Activated CD8-positive, alpha-beta T cell treated with anti-CD3 and anti-CD28 coated beads for 36 hours (primary cell): ENCODE measurements around the gene ADAMTSL5. TPM values are rescaled to one million over a fixed set of nuclear protein-coding genes. Genes with fewer than 3 reads are reported as not detected.

Experiments
- ATAC-seq: fragments of 200-7000 bp; cut with Tn5 transposase; one replicate; pipeline ENCODE4 v1.10.0; 2021; ENCODE audit warnings: mild to moderate bottlenecking, moderate library complexity
- CTCF ChIA-PET: fragments of 350-600 bp; sonication (Branson Sonifier 250); formaldehyde crosslinking; loops from one replicate; lab custom pipeline; 2021; ENCODE audit warnings: antibody characterized with exemption; lab: Charles Lee
- POLR2A ChIA-PET: fragments of 350-600 bp; sonication (Branson Sonifier 250); formaldehyde crosslinking; loops from one replicate; lab custom pipeline; 2021; ENCODE audit warnings: antibody characterized with exemption; lab: Charles Lee
- DNase-seq: peaks from one replicate; pipeline ENCODE4 v3.0.0-alpha.2; 2020
- H3K27ac Mint-ChIP-seq: one replicate; pipeline ENCODE4 v1.8.0; 2021; ENCODE audit warnings: mild to moderate bottlenecking, mixed read lengths
- H3K27me3 Mint-ChIP-seq: one replicate; pipeline ENCODE4 v1.8.0; 2021; ENCODE audit warnings: mixed read lengths
- H3K36me3 Mint-ChIP-seq: one replicate; pipeline ENCODE4 v1.8.0; 2021; ENCODE audit warnings: low read depth, mixed read lengths
- H3K4me1 Mint-ChIP-seq: one replicate; pipeline ENCODE4 v1.8.0; 2021; ENCODE audit warnings: low read depth, mixed read lengths
- H3K4me3 Mint-ChIP-seq: one replicate; pipeline ENCODE4 v1.8.0; 2021; ENCODE audit warnings: mild to moderate bottlenecking, moderate library complexity, mixed read lengths
- H3K9me3 Mint-ChIP-seq: one replicate; pipeline ENCODE4 v1.8.0; 2021; ENCODE audit warnings: mixed read lengths
- CTCF ChIP-seq: fragments of 200-600 bp; IDR thresholded peaks from one replicate; pipeline ENCODE4 v1.8.0; 2022; ENCODE audit warnings: antibody characterized with exemption, mild to moderate bottlenecking
- intact Hi-C: fragments of 100-400 bp; cut with micrococcal nuclease; formaldehyde crosslinking; loops from one replicate; pipeline ENCODE4 v1.10.0; 2022
- total RNA-seq, 2 experiments: library from RNA; stranded (reverse); gene quantifications; one replicate each; pipeline ENCODE4 v1.2.3, GENCODE V29; 2021

Gene ADAMTSL5
- total RNA-seq, 2 experiments from 2014 or later: 1.3 TPM

GRCh38 chr19:1469255-1470054 is 43.4 kb downstream of the ADAMTSL5 start:
- CTCF ChIA-PET: interaction anchor here (2.4 kb wide), 1 partner anchor 25 kb away, joined by 13 read pairs; no protein-coding TSS in a partner anchor
- ATAC-seq: peak; percentile 21
- POLR2A ChIA-PET: interaction anchor here (0.9 kb wide), 2 partner anchors 12 to 32 kb away, joined by 3 read pairs; partner anchors contain the start of gene RPS15

DNA sequence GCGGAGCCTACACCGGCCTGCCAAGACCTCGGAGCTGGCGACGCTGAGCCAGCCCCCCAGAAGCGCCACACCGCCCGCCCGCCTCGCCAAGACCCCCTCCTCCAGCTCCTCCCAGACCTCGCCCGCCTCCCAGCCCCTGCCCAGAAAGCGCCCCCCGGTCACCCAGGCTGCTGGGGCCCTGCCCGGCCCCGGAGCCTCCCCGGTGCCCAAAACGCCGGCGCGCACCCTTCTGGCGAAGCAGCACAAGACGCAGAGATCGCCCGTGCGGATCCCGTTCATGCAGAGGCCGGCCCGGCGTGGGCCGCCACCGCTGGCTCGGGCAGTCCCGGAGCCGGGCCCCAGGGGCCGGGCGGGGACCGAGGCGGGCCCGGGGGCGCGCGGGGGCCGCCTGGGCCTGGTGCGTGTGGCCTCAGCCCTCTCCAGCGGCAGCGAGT is 44.0 kb downstream of the ADAMTSL5 start:
- ChIA-PET POLR2A (interaction anchor here (0.9 to 1.2 kb wide), 3 partner anchors 11 to 31 kb away, joined by 3 to 4 read pairs (median 3); partner anchors contain the start of gene RPS15), CTCF (interaction anchor here (2.4 kb wide), 1 partner anchor 24 kb away, joined by 13 read pairs; no protein-coding TSS in a partner anchor)
- Mint-ChIP-seq H3K4me1 (peaks cover 11% of the 10 kb centered on the region), H3K27ac (no peak overlapping the region), H3K27me3 (peaks cover 13% of the 10 kb centered on the region), H3K9me3 (no peaks in the 10 kb centered on the region), H3K4me3 (no peak overlapping the region), H3K36me3 (no peaks in the 10 kb centered on the region)
- intact Hi-C loops: no loop called here
- no peak for TF ChIP-seq CTCF
- peak; percentile 51 for DNase-seq
- peak; percentile 4 for ATAC-seq

More at GRCh38 chr19:1469255-1470054, 43.4 kb downstream of the ADAMTSL5 start:
- H3K9me3 Mint-ChIP-seq: no peaks in the 10 kb centered on the region
- intact Hi-C loops: no loop called here
- no peak for TF ChIP-seq CTCF
- H3K27ac Mint-ChIP-seq: no peak overlapping the region
- no peak overlapping the region for H3K4me3 Mint-ChIP-seq
- peaks cover 13% of the 10 kb centered on the region for H3K27me3 Mint-ChIP-seq
- DNase-seq: peak; percentile 40
- H3K36me3 Mint-ChIP-seq: no peaks in the 10 kb centered on the region
- peaks cover 11% of the 10 kb centered on the region for H3K4me1 Mint-ChIP-seq

DNA sequence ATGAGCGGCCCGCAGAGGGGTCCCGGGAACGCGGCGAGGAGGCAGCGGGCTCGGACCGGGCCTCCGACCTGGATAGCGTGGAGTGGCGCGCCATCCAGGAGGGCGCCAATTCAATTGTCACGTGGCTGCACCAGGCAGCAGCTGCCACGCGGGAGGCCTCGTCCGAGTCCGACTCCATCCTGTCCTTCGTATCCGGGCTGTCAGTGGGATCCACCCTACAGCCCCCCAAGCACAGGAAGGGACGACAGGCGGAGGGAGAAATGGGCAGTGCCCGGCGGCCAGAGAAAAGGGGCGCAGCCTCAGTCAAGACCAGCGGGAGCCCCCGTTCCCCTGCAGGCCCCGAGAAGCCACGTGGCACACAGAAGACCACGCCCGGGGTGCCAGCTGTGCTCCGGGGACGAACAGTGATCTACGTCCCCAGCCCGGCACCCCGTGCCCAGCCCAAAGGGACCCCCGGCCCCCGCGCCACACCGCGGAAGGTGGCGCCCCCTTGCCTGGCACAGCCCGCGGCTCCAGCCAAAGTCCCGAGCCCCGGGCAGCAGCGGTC is 44.5 kb downstream of the ADAMTSL5 start:
- Mint-ChIP-seq H3K4me3 (no peak overlapping the region), H3K27me3 (peaks cover 13% of the 10 kb centered on the region), H3K27ac (no peak overlapping the region), H3K36me3 (no peaks in the 10 kb centered on the region), H3K4me1 (peaks cover 11% of the 10 kb centered on the region), H3K9me3 (no peaks in the 10 kb centered on the region)
- ATAC-seq (no peak), DNase-seq (no peak)
- intact Hi-C loops: no loop called here
- CTCF ChIA-PET: interaction anchor here (2.4 kb wide), 1 partner anchor 24 kb away, joined by 13 read pairs; no protein-coding TSS in a partner anchor
- TF ChIP-seq CTCF: no peak
- POLR2A ChIA-PET: interaction anchor here (0.9 to 1.2 kb wide), 3 partner anchors 13 to 31 kb away, joined by 3 to 4 read pairs (median 3); partner anchors contain the start of gene RPS15

- Mint-ChIP-seq H3K27ac (no peak overlapping the region), H3K4me3 (no peak overlapping the region), H3K9me3 (no peaks in the 10 kb centered on the region), H3K27me3 (peaks cover 13% of the 10 kb centered on the region), H3K36me3 (no peaks in the 10 kb centered on the region), H3K4me1 (peaks cover 8% of the 10 kb centered on the region)
- DNase-seq (no peak), ATAC-seq (no peak)
- ChIA-PET CTCF (interaction anchor here (1.3 to 2.4 kb wide), 2 partner anchors 12 to 23 kb away, joined by 3 to 13 read pairs; no protein-coding TSS in a partner anchor), POLR2A (interaction anchor here (0.6 to 1.2 kb wide), 3 partner anchors 12 to 27 kb away, joined by 3 to 4 read pairs (median 3); no protein-coding TSS in a partner anchor)
- intact Hi-C loops: no loop called here
- no peak for TF ChIP-seq CTCF
Observed at GRCh38 chr19:1467490-1468273, 45.1 kb downstream of the ADAMTSL5 start.
